IMR-90 (cell line): Measurements from ENCODE around the gene TGOLN2.

Source experiments
- BHLHE40 ChIP-seq: fragments of 150-350 bp; IDR thresholded peaks from 2 replicates; pipeline ENCODE4 v1.6.1; 2016; ENCODE audit warnings: mild to moderate bottlenecking, low read depth, low read length
- CEBPB ChIP-seq: IDR thresholded peaks from 2 replicates; pipeline ENCODE4 v1.6.1; 2012; ENCODE audit warnings: low read depth, low read length, improper control_type of control experiment
- POLR2A ChIP-seq: IDR thresholded peaks from 2 replicates; pipeline ENCODE4 v1.6.1; 2012; ENCODE audit warnings: mild to moderate bottlenecking, low read depth, low read length
- RCOR1 ChIP-seq: IDR thresholded peaks from 2 replicates; pipeline ENCODE4 v1.6.1; 2012; ENCODE audit warnings: mild to moderate bottlenecking, low read length, improper control_type of control experiment; ENCODE audit not compliant: insufficient replicate concordance
- RFX5 ChIP-seq: IDR thresholded peaks from 2 replicates; pipeline ENCODE4 v1.8.0; 2012; ENCODE audit warnings: low read depth, mild to moderate bottlenecking, low read length, moderate library complexity
- TF ChIP-seq, protein P1 (sequence below): conservative IDR thresholded peaks from 2 replicates; pipeline ENCODE4 v1.5.1; 2012; ENCODE audit warnings: mild to moderate bottlenecking, low read depth, low read length, improper control_type of control experiment
- TF ChIP-seq, protein P2 (sequence below): fragments of 150-350 bp; IDR thresholded peaks from 2 replicates; pipeline ENCODE4 v1.6.1; 2016; ENCODE audit warnings: low read depth, mild to moderate bottlenecking, low read length, moderate library complexity, borderline replicate concordance

DNA sequence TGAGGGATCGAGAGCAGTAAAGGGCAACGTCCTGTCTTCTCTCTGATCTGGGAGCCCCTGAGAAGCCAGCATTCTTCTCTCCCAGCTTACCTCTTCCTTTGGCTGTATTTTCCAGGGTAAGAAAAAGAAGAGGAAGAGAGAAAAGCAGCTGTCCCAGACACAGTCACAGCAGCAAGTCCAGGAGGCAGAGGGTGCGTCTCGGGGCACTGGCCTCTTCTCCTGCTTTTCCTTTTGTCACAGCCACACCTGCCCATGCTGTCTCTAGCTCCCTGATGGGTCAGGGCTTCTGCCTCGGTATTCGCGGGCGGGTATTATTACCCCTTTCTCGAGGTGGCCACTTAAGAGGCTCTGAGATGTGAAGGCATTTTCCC, 20.3 kb downstream of the TGOLN2 start:
- TF ChIP-seq, protein P1, sequence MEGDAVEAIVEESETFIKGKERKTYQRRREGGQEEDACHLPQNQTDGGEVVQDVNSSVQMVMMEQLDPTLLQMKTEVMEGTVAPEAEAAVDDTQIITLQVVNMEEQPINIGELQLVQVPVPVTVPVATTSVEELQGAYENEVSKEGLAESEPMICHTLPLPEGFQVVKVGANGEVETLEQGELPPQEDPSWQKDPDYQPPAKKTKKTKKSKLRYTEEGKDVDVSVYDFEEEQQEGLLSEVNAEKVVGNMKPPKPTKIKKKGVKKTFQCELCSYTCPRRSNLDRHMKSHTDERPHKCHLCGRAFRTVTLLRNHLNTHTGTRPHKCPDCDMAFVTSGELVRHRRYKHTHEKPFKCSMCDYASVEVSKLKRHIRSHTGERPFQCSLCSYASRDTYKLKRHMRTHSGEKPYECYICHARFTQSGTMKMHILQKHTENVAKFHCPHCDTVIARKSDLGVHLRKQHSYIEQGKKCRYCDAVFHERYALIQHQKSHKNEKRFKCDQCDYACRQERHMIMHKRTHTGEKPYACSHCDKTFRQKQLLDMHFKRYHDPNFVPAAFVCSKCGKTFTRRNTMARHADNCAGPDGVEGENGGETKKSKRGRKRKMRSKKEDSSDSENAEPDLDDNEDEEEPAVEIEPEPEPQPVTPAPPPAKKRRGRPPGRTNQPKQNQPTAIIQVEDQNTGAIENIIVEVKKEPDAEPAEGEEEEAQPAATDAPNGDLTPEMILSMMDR = no peak
- TF ChIP-seq POLR2A (no peak), RFX5 (no peak), CEBPB (no peak), BHLHE40 (no peak), RCOR1 (no peak)
- TF ChIP-seq, protein P2, sequence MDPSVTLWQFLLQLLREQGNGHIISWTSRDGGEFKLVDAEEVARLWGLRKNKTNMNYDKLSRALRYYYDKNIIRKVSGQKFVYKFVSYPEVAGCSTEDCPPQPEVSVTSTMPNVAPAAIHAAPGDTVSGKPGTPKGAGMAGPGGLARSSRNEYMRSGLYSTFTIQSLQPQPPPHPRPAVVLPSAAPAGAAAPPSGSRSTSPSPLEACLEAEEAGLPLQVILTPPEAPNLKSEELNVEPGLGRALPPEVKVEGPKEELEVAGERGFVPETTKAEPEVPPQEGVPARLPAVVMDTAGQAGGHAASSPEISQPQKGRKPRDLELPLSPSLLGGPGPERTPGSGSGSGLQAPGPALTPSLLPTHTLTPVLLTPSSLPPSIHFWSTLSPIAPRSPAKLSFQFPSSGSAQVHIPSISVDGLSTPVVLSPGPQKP = no peak
